Common myeloid progenitor, CD34-positive (primary cell): ENCODE measurements around the gene BICD2. TPM values are rescaled to one million over a fixed set of nuclear protein-coding genes. Genes with fewer than 3 reads are reported as not detected.
A peak's percentile ranks its signal among the peaks of the same experiment; 100 is the strongest.
"Not testable (repeated sequence)": the region's sequence is repeated elsewhere in the genome, so short reads cannot be mapped to it uniquely, and the experiment has no call there.

Source experiments
- CTCF ChIA-PET: fragments of 350-600 bp; sonication (Branson Sonifier 250); formaldehyde crosslinking; loops from one replicate; lab custom pipeline; 2021; ENCODE audit warnings: antibody characterized with exemption; lab: Charles Lee
- POLR2A ChIA-PET: fragments of 350-600 bp; sonication (Branson Sonifier 250); formaldehyde crosslinking; loops from one replicate; lab custom pipeline; 2021; ENCODE audit warnings: antibody characterized with exemption; lab: Charles Lee
- DNase-seq, 3 donors: peaks; one replicate each; pipeline versions ENCODE4 v3.0.0 to v3.0.0-alpha.2; 2013
- H3K27ac ChIP-seq, 2 experiments: 1 replicate in 1 of 2; 2 replicates in 1 of 2; pipeline ENCODE4 v1.7.0; 2013; ENCODE audit warnings: inconsistent platforms in 2 of 2, low read length in 2 of 2, mild to moderate bottlenecking in 2 of 2, low read depth in 1 of 2, moderate library complexity in 1 of 2; ENCODE audit not compliant: severe bottlenecking in 2 of 2, insufficient read depth in 1 of 2, poor library complexity in 1 of 2
- H3K27me3 ChIP-seq, 5 experiments: replicated peaks in 2 of 5; 1 replicate in 3 of 5; 2 replicates in 2 of 5; pipeline versions ENCODE4 v1.6.1 to v1.7.0; 2013; ENCODE audit warnings: low read length in 4 of 5, mild to moderate bottlenecking in 2 of 5, moderate library complexity in 2 of 5, inconsistent platforms in 1 of 5; ENCODE audit not compliant: insufficient read depth in 5 of 5, control insufficient read depth in 4 of 5
- H3K36me3 ChIP-seq, 4 experiments: 1 replicate in 2 of 4; 2 replicates in 2 of 4; pipeline versions ENCODE4 v1.6.1 to v1.7.0; 2013; ENCODE audit warnings: low read length in 3 of 4, control low read depth in 1 of 4, mild to moderate bottlenecking in 1 of 4; ENCODE audit not compliant: control insufficient read depth in 4 of 4, insufficient read depth in 4 of 4
- H3K4me1 ChIP-seq, 4 experiments: 1 replicate in 3 of 4; 2 replicates in 1 of 4; pipeline versions ENCODE4 v1.6.1 to v1.7.1; 2013; ENCODE audit warnings: low read length in 3 of 4, mild to moderate bottlenecking in 3 of 4, control low read depth in 1 of 4, inconsistent platforms in 1 of 4, moderate library complexity in 1 of 4; ENCODE audit not compliant: control insufficient read depth in 4 of 4, insufficient read depth in 4 of 4; ENCODE audit errors: control extremely low read depth in 1 of 4
- H3K4me3 ChIP-seq, 7 experiments: 1 replicate in 4 of 7; 2 replicates in 3 of 7; pipeline versions ENCODE4 v1.5.1 to v1.7.0; 2013; ENCODE audit warnings: mild to moderate bottlenecking in 7 of 7, low read length in 6 of 7, moderate library complexity in 6 of 7, inconsistent platforms in 2 of 7, low read depth in 2 of 7, control low read depth in 1 of 7; ENCODE audit not compliant: insufficient read depth in 4 of 7, control insufficient read depth in 1 of 7; ENCODE audit errors: extremely low read depth in 1 of 7
- H3K9me3 ChIP-seq, 5 experiments: 1 replicate in 4 of 5; 2 replicates in 1 of 5; pipeline versions ENCODE4 v1.6.1 to v1.7.1; 2013; ENCODE audit warnings: low read length in 4 of 5, mild to moderate bottlenecking in 2 of 5, inconsistent platforms in 1 of 5, low read depth in 1 of 5, moderate library complexity in 1 of 5; ENCODE audit not compliant: control insufficient read depth in 4 of 5, insufficient read depth in 2 of 5; ENCODE audit errors: control extremely low read depth in 1 of 5
- WGBS: methylation state at CpG from one replicate; pipeline ENCODE4 v1.1.5; 2013; ENCODE audit not compliant: insufficient coverage; 5-methylcytosine and 5-hydroxymethylcytosine counted together
- polyA plus RNA-seq: library from polyadenylated mRNA; unstranded; fragments of 120-200 nt; gene quantifications from one replicate; pipeline ENCODE4 v1.2.1, GENCODE V29; 2013

Gene BICD2
- polyA plus RNA-seq, result 39.1 TPM

GRCh38 chr9:92764381-92764987 is at the start of gene BICD2:
BICD2 (minus strand) TSS chr9:92764833; CDS start chr9:92764744, 89 bp downstream.
- WGBS, result under 1% methylated on average over 51 of the region's 74 CpGs
- Histone ChIP-seq H3K27ac (peak within 1 kb of the TSS; percentile 91 to 94), H3K4me1 (peaks cover 14 to 56% (median 54%) of the 10 kb centered on the region in 4 experiments), H3K27me3 (no peaks in the 10 kb centered on the region), H3K36me3 (no peaks in the 10 kb centered on the region), H3K4me3 (peak within 1 kb of the TSS; percentile 68 to 96 (median 92)), H3K9me3 (no peaks in the 10 kb centered on the region)
- ChIA-PET CTCF (interaction anchor here (0.6 to 2.2 kb wide), 12 partner anchors 10 to 51 kb away, joined by 3 to 8 read pairs (median 3); no protein-coding TSS in a partner anchor), POLR2A (interaction anchor here (0.6 to 1.5 kb wide), 6 partner anchors 17 to 100 kb away, joined by 3 to 5 read pairs (median 3); partner anchors contain the start of gene IPPK)
- DNase-seq, result no peak

DNA sequence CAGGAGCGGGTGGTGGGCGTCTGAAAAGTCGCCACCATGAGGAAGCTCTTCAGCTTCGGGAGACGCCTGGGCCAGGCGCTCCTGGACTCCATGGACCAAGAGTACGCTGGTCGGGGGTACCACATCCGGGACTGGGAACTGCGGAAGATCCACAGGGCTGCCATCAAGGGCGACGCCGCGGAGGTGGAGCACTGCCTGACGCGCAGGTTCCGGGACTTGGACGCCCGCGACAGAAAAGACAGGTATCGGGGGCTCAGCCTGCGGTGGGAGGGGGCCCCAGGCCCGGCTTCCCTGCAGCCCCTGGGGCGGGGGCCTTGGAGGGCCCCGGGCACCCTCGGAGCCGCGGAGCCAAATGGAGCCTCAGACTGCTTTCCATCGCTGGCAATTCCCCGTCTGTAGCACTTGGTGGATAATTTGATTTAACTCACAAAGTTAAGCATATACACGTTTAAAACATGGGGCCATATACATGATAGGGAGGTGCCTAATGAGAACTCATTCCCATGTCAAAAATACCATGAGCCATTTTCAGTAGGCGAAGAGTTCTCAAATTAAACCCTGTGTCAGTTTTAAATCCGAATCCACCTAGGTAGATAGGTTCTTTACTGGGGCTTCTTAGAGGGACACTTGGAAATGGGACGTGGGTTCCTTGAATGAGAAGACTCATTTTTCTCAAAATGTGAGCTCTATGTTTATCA is 45.1 kb upstream of the BICD2 start:
- Histone ChIP-seq H3K4me3 (peak overlapping the region in 1 of 7 experiments; percentile 28), H3K4me1 (peaks cover 0 to 28% (median 22%) of the 10 kb centered on the region in 4 experiments), H3K27me3 (peaks cover 18 to 95% (median 44%) of the 10 kb centered on the region in 5 experiments)
- H3K27ac ChIP-seq, H3K9me3 ChIP-seq, H3K36me3 ChIP-seq, DNase-seq, POLR2A ChIA-PET: not testable (repeated sequence)
- 5% methylated on average over 27 of the region's 34 CpGs for WGBS
- CTCF ChIA-PET, result interaction anchor here (1.1 to 1.4 kb wide), 3 partner anchors 19 to 70 kb away, joined by 3 to 6 read pairs (median 3); no protein-coding TSS in a partner anchor

GRCh38 chr9:92808726-92809451 is 44.3 kb upstream of the BICD2 start:
- H3K27ac ChIP-seq, result no peak overlapping the region
- H3K27me3 ChIP-seq, result peaks cover 18 to 96% (median 40%) of the 10 kb centered on the region in 5 experiments
- 1% methylated on average over 59 of the region's 60 CpGs for WGBS
- H3K36me3 ChIP-seq, result no peaks in the 10 kb centered on the region
- DNase-seq, result peak; percentile 49 to 72 (median 67)
- no peaks in the 10 kb centered on the region for H3K9me3 ChIP-seq
- CTCF ChIA-PET, result interaction anchor here (1.1 to 1.4 kb wide), 3 partner anchors 18 to 71 kb away, joined by 3 to 6 read pairs (median 3); no protein-coding TSS in a partner anchor
- POLR2A ChIA-PET, result no interaction called here
- peaks cover 0 to 28% (median 22%) of the 10 kb centered on the region in 4 experiments for H3K4me1 ChIP-seq
- H3K4me3 ChIP-seq, result peak overlapping the region in 5 of 7 experiments; percentile 19 to 57 (median 26)

DNA sequence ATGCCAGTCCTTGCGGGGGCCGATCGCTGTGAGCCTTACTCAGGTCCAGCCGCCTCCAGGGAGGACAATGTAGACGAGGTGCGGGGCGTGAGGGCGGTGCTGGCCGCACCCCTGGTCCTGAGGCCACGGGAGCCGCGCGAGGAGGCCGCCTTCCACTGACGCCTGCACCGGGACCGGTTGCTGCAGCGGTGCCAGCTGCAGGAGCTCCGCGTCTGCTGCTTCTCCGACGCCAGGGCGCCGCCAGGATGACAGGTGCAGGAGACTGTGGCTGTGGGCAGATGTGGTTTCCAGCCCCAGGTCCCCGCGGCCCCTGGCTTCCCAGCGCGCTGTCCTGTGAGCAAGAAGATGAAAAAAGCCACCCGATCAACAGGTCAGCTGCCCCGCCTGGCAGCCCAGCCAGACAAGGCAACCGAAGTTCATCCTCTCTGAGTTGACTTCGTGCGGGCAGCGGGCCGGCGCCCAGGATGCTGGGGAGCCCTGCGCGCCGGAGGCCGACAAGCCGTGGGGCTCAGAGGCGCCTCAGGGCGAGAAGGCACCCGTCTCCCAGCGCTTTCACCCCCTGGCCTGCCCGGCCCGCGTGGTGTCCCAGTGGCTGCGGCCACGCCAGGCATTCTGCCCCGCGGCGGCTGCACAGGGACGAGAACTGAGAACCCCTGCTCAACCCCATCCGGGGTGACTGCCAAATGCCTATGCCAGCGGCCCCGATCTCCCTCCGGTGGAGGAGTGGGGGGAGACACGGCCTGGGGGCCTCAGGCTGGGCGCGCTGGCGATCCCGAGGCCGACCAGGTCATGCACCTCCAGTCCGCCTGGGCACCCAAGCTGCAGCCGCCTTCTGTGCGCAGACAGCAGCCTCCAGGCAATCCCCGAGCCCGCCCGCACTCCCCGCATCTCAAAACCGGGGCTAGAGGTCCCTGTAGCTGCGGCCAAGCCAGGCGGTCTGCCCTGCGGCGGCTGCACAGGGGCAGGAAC is 43.4 kb upstream of the BICD2 start:
- no peaks in the 10 kb centered on the region for H3K36me3 ChIP-seq
- peaks cover 18 to 91% (median 38%) of the 10 kb centered on the region in 5 experiments for H3K27me3 ChIP-seq
- H3K4me1 ChIP-seq, result peaks cover 0 to 28% (median 22%) of the 10 kb centered on the region in 4 experiments
- POLR2A ChIA-PET, result no interaction called here
- CTCF ChIA-PET, result interaction anchor here (1.2 to 1.4 kb wide), 3 partner anchors 17 to 91 kb away, joined by 3 to 6 read pairs (median 4); no protein-coding TSS in a partner anchor
- no peak overlapping the region for H3K27ac ChIP-seq
- H3K9me3 ChIP-seq, result no peaks in the 10 kb centered on the region
- WGBS, result 5% methylated on average over 55 of the region's 76 CpGs
- DNase-seq, result peak in 2 of 3 donors; percentile 46 to 57
- peak overlapping the region in 3 of 7 experiments; percentile 26 to 57 (median 40) for H3K4me3 ChIP-seq

GRCh38 chr9:92807031-92807756 is 42.6 kb upstream of the BICD2 start:
- ChIA-PET POLR2A (no interaction called here), CTCF (interaction anchor here (1.2 to 1.4 kb wide), 3 partner anchors 88 to 92 kb away, joined by 3 to 4 read pairs (median 3); no protein-coding TSS in a partner anchor)
- WGBS, result 12% methylated on average over 27 of the region's 44 CpGs
- H3K9me3 ChIP-seq, result no peaks in the 10 kb centered on the region
- peaks cover 18 to 84% (median 33%) of the 10 kb centered on the region in 5 experiments for H3K27me3 ChIP-seq
- DNase-seq, result peak in 1 of 3 donors; percentile 24
- peaks cover 0 to 28% (median 22%) of the 10 kb centered on the region in 4 experiments for H3K4me1 ChIP-seq
- no peaks in the 10 kb centered on the region for H3K36me3 ChIP-seq
- H3K4me3 ChIP-seq, result peak overlapping the region in 1 of 7 experiments; percentile 4
- H3K27ac ChIP-seq, result no peak overlapping the region
